ENCODE results near the gene CCDC141.

Gene CCDC141

DNA sequence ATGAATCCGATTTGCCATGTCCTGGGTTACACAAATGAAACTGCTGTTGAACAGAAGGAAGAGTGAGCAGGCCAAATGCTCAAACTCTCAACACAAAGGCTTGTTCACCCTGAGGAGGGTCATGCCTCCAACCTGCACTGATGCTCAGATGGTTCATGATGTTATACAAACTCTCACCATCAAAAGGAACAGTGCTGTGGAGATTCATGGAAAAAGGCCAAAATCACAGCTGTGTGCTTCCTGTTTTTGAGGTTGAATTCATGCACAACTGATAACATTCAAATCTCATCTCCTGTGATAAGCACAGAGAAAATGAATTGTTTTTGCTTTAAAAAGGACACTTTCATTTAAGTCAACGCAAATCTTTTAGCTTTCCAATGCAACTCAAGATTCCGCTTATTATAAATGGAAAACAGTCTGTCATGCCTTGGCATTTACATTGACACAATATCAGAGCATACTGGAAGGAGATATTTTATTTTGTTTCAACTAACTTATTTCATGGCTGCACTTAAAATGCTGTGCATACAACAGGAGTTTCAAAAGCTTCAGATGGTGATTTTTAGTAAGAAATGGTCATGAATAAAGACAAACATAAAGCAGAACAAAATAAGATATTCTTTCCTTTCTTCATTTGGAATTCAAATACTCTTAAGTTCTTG lies 220.5 kb downstream of the CCDC141 start:
- no peak for DNase-seq (ENCODE audit: low spot score)

DNA sequence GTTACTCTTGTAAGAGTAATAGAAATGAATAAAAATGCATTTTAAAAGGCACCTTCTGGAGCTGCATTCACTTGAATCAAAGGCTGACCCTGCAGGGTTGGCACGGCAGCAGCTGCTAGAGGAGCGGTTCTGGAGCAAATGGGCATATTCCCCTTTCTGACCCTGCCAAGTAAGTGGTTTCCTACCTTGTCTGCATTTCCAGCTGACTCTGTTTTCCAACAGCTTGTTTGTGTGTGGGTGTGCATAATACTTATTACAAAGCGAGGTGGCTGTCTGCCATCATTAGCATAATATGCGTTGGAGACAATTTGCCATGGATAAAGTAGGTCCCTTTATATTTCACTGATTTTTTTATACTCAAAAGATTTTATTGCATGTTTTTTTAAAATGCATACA lies 221.5 kb downstream of the CCDC141 start:
- no peak for DNase-seq (ENCODE audit: low spot score)

DNA sequence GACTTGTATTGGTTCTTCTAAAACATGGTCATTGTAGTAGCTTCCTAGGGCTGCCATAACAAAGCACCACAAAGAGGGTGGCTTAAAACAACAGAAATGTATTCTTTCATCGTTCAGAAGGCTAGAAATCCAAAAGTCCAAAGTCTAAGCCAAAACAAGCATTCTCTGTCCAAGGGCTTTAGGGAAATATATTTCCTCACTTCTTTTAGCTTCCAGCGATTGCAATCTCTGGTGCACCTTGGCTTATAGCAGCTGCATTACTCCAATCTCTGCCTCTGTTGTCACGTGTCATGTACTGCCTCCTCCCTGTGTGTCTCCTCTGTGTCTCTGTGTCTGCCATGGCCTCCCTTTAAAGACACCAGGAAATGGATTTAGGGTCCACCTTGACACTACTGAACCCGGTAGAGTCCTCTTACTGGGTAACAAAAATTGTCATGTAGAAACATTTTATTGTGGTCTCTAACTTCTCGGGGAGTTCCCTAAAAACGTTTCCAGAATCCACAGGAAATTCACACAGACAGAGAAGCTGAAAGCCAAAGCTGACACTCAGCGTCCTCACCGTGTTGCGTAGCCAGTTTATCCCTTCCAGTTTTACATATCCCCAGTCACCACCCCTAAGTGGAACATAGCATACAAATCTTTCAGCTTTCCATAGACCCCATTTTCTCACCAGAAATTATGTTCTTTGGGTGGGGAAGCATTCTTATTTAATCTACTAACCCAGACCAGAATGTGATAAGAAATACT lies 222.0 kb downstream of the CCDC141 start:
- no peak for DNase-seq (ENCODE audit: low spot score)

DNA sequence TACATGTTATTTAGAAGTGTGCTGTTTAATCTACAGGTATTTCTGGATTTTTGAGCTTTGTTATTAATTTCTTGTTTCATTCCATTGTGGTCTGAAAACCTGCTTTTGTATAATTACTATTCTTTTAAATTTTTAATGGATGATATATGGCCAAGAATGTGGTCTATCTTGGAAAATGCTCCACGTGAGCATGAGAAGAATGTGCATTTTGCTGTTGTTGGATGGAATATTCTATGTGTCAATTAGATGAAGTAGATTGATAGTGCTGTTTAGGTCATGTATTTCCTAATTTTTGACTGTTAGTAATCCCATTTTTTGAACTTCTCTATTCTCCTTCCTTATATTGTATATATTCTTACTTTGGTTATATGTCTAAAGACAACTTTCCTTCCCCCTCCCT lies 222.8 kb downstream of the CCDC141 start:
- DNase-seq (ENCODE audit: low spot score), result no peak

DNA sequence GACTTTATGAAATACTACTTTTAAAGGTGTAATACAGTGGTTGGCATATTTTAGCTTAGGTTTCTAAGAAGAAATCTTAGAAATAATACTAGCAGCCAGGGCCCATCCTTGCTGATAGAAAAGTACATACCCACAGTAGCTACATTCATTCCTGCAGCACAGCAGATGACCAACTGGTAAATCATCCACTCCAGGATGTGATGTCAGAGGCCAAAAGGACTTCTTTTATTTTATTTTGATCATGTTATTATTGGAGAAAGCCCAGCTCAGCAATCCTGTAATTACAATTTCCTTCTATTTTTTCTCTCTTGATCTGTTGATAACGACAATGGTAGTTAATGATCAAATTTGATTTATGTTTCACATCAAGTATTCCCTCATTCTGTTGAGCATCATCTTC lies 224.8 kb downstream of the CCDC141 start:
- peak; percentile 31 for DNase-seq (ENCODE audit: low spot score)

DNA sequence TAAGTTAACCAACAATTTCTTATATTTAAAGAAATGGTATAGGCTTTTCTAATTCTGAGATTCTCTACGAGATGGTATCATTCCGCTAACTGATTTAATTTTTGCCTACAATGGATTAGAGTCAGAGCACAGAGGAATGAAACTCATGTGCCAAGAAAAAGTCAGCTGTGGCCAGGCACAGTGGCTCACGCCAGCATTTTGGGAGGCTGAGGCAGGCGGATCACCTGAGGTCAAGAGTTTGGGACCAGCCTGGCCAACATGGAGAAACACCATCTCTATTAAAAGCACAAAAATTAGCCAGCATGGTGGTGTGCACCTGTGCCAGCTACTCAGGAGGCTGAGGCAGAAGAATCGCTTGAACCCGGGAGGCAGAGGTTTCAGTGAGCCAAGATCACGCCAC lies 225.8 kb downstream of the CCDC141 start:
- no peak for DNase-seq (ENCODE audit: low spot score)

DNA sequence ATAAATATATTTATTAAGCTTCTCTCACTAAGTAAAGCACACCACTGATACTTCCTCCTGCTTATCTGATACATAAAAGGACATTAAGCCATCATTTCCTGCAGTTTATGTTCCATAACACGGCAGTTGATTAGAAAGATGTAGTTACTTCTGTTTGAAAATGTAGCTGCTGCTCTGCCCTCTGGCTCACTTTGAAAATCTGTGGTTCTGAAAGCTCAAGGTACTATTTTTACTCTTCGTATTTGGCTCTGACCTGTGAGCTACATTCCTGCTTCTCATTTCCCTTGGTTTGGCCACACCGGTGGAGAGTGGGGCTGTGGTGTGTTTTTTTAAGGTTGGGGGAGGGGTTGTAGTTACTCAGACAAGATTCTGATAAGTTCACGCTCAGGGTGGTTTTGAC lies 229.9 kb downstream of the CCDC141 start:
- no peak for DNase-seq (ENCODE audit: low spot score)

DNA sequence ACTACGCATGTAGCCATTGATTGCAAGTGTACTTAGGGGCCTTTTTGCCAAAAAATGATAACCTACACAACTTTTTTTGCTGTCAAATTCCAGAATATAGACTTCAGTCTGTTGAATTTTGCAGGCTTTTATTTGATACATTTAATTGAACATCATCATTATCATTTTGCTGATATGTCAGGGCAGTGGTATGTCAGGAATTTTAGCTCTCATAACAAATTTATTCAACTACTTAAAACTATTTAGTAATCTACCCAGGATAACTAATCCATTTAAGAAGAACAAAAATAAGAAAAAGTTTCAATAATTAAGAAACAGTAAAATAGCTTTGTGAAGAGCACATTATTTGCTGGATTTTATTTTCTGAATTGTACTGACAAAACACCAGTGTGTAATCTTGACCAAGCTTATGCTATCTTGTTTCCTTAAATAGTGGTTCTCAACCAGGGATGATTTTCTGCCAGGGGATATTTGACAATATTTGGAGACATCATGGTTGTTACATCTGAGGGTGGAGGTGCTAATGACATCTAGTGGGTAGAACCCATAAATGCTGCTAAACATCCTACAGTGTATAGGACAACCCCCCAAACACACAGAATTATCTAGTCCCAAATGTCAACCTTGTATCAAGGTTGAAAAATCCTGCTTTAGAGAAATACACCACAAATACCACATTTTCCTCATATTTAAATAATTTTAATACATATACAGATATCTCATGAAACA lies 230.6 kb downstream of the CCDC141 start:
- no peak for DNase-seq (ENCODE audit: low spot score)

DNA sequence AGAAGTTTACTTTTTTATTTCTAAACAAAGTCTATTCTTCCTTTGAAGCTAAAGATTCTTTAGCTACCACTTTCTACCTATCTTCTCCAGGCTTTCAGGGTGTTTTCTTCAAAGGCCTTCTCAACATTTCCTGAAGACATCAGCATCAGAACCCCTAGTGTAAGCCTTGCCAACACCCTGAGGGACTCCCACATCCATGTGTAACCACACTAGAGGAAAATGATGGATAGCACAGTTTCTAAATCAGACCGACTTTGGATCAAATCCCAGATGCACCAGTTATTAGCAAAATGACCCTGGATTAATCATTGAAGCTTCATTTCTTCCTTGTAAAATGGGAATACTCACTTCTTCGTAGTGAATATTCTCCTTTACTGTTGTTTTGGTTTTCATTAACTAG lies 238.0 kb downstream of the CCDC141 start:
- no peak for DNase-seq (ENCODE audit: low spot score)

DNA sequence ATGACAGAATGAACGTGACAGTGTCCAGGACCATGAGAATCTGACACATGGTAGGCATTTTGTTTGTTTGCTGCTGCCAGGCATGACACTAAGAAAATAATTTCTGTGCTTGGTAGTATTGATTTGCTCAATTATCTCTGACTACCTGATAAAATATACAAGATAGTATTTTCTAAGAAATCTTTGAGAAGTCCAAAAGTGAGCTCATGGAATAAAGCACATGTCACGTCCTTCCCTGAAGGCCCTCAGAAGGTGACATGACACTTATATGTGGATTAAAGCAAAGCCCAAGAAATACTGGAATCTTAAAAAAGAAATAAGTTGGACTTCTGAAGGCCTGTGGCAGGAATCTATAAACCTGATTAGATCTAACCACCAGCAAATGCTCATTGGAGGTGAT lies 238.9 kb downstream of the CCDC141 start:
- DNase-seq (ENCODE audit: low spot score), result no peak

DNA sequence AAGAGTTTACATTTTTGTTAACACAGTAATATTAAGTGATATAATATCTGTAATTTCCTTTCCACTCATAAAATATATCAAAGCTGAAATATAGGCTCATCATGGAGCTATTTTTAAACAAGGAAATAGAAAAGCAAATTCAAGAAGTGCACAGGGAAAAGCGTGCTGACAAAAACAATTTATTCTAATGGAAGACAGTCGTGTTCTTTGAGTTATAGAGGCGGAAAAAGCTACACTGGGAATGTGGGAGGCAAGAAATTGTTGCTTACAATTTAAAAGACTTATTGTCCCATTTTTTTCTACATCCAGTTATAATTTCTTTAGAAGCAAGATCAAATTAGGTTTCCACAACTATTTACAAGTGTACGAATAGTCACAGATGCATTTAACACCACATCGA lies 239.5 kb downstream of the CCDC141 start:
- no peak for DNase-seq (ENCODE audit: low spot score)

DNA sequence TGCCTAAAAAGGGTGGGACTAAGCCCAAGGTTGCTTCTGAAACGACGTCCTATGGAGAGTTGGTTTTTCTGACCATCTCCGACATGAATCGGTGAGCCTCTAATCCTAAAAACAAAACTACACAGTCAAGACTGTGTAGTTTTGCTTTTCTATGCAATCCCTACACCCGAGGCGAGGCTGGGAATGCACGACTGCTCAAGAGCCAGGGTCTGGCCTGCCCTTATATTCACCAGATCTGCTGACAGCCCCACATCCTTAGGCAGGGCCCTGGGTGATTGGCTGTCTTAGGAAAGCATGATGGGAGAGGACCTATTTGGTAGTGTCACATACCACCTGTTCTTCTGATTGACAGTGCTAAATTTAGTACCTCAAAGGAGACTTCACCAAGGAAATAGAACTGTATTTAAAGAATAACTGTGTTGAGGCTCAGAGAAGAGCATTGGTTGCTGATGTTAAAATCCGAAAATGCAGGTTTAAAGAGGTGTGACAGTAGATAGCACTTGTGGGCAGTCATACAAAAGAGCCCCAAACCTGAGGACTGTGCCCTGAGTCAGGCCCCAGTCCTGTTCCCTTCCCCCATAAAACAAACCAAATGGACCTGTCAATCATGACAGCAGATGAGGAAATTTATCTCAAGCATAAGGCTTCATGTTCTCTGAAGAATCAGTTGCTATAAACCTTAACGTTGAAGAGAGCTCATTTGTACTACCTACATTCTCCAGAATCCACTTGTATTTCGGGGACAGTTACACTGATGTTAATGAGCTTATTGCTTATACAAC lies 242.5 kb downstream of the CCDC141 start, which contains the start of gene TTN:
Gene TTN, minus strand, starts transcription at position 197 of the 782 bp plus-strand sequence. CDS start 2,781 bp downstream, outside the sequence.
- DNase-seq (ENCODE audit: low spot score), result no peak

DNA sequence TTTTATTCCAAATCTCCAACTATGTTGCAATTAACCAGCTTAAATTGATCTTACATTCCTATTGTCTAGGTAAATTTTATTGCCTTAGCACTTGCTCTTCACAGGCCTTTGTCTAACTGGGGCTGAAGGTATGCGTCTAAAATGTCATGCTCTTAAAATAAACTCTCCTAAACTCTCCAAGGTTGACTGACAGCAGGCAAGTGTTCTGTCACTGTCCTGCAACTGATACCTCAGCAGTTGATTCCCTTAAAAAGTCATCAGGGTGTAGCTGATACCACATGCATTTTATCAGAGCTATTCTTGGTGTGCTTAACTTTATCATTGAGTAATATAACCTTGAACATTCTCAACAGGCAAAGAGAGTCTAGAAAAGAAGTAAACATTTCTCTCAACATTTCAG lies 243.4 kb downstream of the CCDC141 start:
- DNase-seq (ENCODE audit: low spot score), result no peak

DNA sequence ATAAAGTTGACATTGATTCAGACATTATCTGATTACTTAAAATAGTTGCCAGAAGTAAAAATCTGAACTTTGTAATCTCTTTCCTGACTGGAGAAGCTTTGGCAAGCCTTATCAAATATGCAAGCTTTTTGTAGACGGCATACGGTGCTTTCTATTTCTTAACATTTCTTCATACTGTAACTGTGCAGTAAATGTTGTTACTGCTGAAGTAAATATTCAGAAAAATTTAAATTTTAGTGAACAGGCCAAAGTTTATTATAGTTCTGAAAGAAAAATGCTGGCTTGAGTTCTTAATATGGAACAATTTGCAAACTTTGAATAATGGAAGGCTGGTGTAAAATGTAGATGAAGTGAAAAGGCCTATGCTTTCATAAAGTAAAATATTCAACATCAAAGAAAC lies 244.5 kb downstream of the CCDC141 start:
- no peak for DNase-seq (ENCODE audit: low spot score)

DNA sequence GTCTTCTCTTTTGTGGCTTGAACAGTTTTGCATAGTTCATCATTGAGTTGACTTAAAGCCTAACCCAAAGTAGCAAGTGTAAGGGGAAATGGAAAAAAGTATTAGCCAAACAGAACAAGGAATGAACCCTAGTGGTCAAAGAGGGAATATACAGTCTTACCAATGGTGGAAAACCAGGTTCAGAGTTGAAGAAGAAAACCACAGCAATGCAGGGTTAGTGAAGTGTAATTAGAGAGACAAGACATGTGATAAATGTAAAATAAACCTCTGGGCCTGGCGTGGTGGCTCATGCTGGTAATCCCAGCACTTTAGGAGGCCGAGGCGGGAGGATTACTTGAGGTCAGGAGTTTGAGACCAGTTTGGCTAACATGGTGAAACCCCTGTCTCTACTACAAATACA lies 245.1 kb downstream of the CCDC141 start:
- no peak for DNase-seq (ENCODE audit: low spot score)

DNA sequence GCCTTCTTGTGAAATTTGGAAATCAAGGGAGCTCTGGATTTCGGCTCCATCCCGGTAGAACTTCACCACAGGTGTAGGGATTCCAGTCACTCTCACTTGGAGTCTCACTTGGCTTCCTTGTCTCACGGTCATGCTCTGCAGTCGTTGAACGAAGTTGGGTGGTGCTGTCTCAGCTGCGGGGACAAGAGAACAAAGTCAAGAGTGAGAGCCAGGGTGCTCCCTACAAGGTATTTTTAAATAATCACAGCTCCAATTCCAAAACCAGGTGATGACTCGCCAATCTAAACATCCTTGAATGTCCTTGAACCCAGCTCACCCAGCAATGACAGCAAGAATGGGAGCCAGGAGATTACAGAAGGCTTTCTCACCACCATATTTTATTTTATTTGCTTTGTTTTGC lies 249.4 kb downstream of the CCDC141 start:
- DNase-seq (ENCODE audit: low spot score), result no peak

DNA sequence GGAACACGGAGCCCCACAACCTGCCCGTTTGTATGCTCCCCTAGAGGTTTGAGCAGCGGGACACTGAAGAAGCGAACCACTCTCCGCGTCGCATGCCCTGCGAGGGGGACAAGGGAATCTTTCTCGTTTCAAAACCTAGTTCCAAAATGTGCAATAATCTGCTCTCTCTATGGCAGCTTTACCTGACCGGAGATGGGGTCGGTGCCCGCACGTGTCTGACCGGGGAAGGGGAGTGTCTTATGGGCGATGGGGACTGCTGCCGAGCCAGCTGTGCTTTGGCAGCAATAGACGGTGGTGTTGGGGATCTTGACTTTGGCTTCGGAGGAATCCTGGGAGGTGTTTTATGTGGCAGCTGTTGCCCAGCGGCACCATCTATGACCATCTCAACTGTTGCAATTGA lies 250.6 kb downstream of the CCDC141 start:
- no peak for DNase-seq (ENCODE audit: low spot score)

DNA sequence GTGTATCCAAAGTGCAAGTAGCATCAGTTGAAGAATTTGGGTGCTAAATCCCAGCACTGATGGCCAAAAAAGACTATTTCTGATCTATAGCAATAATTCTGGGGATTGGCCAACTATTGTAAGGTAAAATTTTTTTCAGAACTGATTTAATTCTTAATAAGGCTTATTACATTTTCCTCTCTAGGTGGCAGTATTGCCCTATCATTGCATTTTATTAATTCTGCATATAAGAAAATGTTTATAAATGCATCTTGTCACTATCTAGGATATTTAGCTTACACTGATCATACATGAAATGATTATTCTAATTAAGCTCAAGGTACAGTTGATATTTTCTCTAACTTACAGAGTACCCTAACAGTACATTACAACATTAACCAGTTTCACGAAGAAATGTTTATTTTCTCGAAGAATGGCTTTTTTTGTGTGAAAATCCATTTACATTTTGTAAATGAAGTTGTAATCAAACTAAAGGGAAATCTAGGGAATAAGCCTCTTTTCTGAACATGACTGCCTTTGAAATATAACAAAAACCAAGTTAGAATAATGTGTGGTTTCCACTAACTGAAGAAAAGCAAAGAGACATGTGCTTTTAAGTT lies 253.8 kb downstream of the CCDC141 start:
- DNase-seq (ENCODE audit: low spot score), result peak; percentile 39

DNA sequence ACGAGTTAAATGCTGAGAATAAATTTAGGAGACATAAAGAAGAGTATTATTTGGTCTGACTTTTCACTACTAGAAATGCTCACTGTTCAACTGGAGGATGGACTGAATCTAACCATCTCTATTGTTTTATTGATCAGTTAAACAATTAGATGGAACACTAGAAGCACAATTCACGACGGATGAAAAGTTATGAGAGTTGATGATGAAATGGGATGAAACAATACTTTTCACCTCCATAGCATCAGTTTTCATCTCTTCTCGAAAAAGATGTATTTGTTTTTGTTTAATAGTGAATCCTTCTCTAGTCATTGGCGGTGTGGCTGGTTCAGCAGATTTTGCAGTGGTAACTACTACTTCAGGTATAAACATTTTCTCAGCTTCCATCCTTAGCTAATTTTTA lies 262.0 kb downstream of the CCDC141 start:
- DNase-seq (ENCODE audit: low spot score), result no peak

DNA sequence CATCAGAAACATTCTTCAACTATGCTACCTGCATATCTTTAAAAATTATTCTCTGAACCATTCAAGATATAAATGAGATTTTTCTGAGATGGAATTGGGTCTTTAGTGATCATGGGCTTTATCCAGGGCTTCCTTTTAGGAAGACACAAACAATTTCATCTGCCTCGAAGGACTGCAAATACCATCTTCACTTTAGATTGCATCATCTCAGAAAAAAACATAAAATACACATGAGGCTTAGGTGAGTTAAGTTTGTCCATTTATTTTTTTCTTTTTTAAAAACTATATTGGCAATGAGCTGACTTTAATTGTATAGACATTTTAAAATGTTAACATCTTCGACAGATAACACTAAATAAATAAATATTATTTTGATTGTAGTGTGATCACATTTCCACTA lies 262.8 kb downstream of the CCDC141 start:
- DNase-seq (ENCODE audit: low spot score), result no peak

DNA sequence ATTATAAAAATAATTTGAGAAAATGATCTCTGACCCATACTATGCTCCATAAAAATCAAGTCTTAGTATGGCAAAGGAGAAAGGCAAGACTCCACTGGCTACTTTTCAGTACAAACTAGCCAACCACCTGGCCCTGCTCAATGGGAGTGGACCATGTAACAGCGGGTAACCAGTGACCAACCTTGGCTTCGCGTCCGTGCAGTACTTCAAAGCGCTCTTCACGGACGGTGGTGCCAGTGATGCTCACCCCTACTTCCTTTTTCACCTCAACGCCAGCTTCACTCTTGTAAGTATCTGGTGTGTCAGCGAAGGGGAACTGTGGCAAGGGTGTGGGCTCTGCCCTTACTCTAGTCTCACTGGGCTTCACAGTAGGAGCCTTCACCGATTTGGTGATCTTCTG lies 266.0 kb downstream of the CCDC141 start:
- no peak for DNase-seq (ENCODE audit: low spot score)

DNA sequence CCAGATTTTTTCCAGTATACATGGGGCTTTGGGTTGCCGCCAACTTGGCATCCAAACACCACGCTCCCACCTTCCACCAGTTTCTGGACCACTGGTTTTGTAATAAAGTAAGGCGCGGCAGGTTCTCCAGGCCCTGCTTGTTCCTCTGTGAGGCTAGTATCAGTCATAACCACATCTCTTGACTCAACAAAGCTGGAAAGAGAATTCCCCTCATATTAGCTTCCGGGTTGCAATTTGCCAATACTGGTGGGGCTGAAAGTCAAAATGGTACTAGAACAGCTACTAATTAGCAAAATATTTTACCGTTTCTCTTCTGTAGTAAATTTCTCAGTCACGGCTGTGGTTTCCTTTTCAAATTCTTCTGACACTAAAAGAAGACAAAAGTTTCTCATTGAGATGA lies 267.7 kb downstream of the CCDC141 start:
- no peak for DNase-seq (ENCODE audit: low spot score)
